GM23248 (cell line): Measurements from ENCODE around the gene CEBPZOS.
"Not testable (repeated sequence)": the region's sequence is repeated elsewhere in the genome, so short reads cannot be mapped to it uniquely, and the experiment has no call there.

ENCODE experiments used
- EZH2 ChIP-seq: fragments of 200-600 bp; sonication (generic); IDR thresholded peaks from 2 replicates; pipeline ENCODE4 v1.6.1; 2018; ENCODE audit warnings: antibody characterized with exemption, mild to moderate bottlenecking; ENCODE audit not compliant: insufficient read depth, poor library complexity, severe bottlenecking
- EZH2phosphoT487 ChIP-seq: fragments of 200-600 bp; sonication (generic); IDR thresholded peaks from 2 replicates; pipeline ENCODE4 v1.6.1; 2018; ENCODE audit warnings: antibody characterized with exemption, moderate library complexity, mild to moderate bottlenecking, low read depth; ENCODE audit not compliant: insufficient read depth

DNA sequence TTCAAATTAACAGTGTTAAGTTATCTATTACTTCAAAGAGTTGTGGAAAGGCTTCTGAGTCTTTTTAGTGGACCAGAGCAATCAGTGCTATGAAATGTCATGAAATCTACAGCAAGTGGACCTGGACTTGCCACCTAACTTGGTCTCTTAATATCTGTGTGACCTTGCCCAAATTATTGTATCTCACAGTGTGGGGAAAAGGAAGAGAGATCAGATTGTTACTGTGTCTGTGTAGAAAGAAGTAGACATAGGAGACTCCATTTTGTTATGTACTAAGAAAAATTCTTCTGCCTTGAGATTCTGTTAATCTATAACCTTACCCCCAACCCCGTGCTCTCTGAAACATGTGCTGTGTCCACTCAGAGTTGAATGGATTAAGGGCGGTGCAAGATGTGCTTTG is 28.8 kb downstream of the CEBPZOS start:
- not testable (repeated sequence) for TF ChIP-seq EZH2, EZH2phosphoT487
